PFSK-1 (cell line): ENCODE data around the gene RBMS3.

ENCODE experiments used
- POLR2AphosphoS5 ChIP-seq: IDR thresholded peaks from 2 replicates; pipeline ENCODE4 v1.6.1; 2012; ENCODE audit warnings: low read depth, mild to moderate bottlenecking, control low read depth, low read length, moderate library complexity
- SIN3A ChIP-seq: IDR thresholded peaks from 2 replicates; pipeline ENCODE4 v1.6.1; 2012; ENCODE audit warnings: mild to moderate bottlenecking, low read length, moderate library complexity, borderline replicate concordance; ENCODE audit not compliant: insufficient read depth
- TAF1 ChIP-seq: IDR thresholded peaks from 2 replicates; pipeline ENCODE4 v1.6.1; 2012; ENCODE audit warnings: low read length, control low read depth, borderline replicate concordance; ENCODE audit not compliant: insufficient read depth
- TF ChIP-seq, protein P1 (sequence below), 2 experiments: IDR thresholded peaks; 2 replicates each; pipeline versions ENCODE4 v1.6.1 to v1.8.0; 2011 to 2012; ENCODE audit warnings: low read depth in 2 of 2, low read length in 2 of 2, control low read depth in 1 of 2, inconsistent platforms in 1 of 2, mild to moderate bottlenecking in 1 of 2, moderate library complexity in 1 of 2; ENCODE audit not compliant: insufficient read depth in 1 of 2

DNA sequence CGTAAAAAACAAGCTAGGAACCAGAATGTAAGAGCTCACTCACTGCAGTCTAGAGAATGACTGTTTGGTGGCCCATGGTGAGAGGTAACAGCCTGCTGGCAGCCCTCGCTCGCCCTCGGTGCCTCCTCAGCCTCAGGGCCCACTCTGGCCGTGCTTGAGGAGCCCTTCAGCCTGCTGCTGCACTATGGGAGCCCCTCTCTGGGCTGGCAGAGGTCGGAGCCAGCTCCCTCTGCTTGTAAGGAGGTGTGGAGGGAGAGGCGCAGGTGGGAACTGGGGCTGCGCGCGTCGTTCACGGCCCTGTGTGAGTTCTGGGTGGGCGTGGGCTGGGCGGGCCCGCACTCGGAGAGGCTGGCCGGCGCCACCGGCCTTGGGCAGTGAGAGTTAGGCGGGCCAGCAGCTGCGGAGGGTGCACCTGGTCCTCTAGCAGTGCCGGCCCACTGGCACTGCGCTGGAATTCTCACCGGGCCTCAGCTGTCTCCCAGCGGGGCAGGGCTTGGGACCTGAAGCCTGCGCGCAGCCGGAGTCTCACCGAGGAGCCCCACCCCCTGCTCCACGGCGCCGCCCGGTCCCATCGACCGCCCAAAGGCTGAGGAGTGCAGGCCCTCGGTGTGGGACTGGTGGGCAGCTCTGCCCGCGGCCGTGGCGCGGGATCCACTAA is 420.6 kb downstream of the RBMS3 start:
- TF ChIP-seq, protein P1, sequence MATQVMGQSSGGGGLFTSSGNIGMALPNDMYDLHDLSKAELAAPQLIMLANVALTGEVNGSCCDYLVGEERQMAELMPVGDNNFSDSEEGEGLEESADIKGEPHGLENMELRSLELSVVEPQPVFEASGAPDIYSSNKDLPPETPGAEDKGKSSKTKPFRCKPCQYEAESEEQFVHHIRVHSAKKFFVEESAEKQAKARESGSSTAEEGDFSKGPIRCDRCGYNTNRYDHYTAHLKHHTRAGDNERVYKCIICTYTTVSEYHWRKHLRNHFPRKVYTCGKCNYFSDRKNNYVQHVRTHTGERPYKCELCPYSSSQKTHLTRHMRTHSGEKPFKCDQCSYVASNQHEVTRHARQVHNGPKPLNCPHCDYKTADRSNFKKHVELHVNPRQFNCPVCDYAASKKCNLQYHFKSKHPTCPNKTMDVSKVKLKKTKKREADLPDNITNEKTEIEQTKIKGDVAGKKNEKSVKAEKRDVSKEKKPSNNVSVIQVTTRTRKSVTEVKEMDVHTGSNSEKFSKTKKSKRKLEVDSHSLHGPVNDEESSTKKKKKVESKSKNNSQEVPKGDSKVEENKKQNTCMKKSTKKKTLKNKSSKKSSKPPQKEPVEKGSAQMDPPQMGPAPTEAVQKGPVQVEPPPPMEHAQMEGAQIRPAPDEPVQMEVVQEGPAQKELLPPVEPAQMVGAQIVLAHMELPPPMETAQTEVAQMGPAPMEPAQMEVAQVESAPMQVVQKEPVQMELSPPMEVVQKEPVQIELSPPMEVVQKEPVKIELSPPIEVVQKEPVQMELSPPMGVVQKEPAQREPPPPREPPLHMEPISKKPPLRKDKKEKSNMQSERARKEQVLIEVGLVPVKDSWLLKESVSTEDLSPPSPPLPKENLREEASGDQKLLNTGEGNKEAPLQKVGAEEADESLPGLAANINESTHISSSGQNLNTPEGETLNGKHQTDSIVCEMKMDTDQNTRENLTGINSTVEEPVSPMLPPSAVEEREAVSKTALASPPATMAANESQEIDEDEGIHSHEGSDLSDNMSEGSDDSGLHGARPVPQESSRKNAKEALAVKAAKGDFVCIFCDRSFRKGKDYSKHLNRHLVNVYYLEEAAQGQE (IDR thresholded peaks at IDR 0.05; ENCODE audit: insufficient read depth in 1 of 2, low read depth in 2 of 2, low read length in 2 of 2) = no peak
- TF ChIP-seq SIN3A = no peak
- TF ChIP-seq POLR2AphosphoS5 = no peak
- TF ChIP-seq TAF1 = no peak
